Liver (tissue), 9 donors: Measurements from ENCODE around the gene ARHGAP19. TPM values are rescaled to one million over a fixed set of nuclear protein-coding genes. Genes with fewer than 3 reads are reported as not detected.

Experiments used
- DNase-seq: peaks from one replicate; pipeline ENCODE4 v3.0.0-alpha.2; 2017; ENCODE audit warnings: low spot score
- H3K27ac ChIP-seq, 2 donors: one replicate each; pipeline ENCODE4 v1.7.0; 2013; ENCODE audit warnings: inconsistent platforms in 2 of 2, low read length in 2 of 2, control low read depth in 1 of 2, low read depth in 1 of 2, mild to moderate bottlenecking in 1 of 2
- H3K27me3 ChIP-seq, 4 donors: one replicate each; pipeline versions ENCODE4 v1.6.1 to v1.7.0; 2013; ENCODE audit warnings: low read length in 3 of 4, inconsistent platforms in 1 of 4, mild to moderate bottlenecking in 1 of 4, moderate library complexity in 1 of 4; ENCODE audit not compliant: control insufficient read depth in 4 of 4, insufficient read depth in 4 of 4
- H3K36me3 ChIP-seq, 4 donors: one replicate each; pipeline versions ENCODE4 v1.6.1 to v1.7.0; 2013; ENCODE audit warnings: low read length in 3 of 4, mild to moderate bottlenecking in 3 of 4, low read depth in 1 of 4, moderate library complexity in 1 of 4; ENCODE audit not compliant: control insufficient read depth in 4 of 4, insufficient read depth in 3 of 4
- H3K4me1 ChIP-seq, 4 donors: one replicate each; pipeline versions ENCODE4 v1.6.1 to v1.7.0; 2013; ENCODE audit warnings: low read length in 3 of 4, mild to moderate bottlenecking in 3 of 4, moderate library complexity in 1 of 4; ENCODE audit not compliant: control insufficient read depth in 4 of 4, insufficient read depth in 4 of 4
- H3K4me3 ChIP-seq, 3 donors: one replicate each; pipeline versions ENCODE4 v1.6.1 to v1.7.0; 2013; ENCODE audit warnings: low read length in 3 of 3, control low read depth in 1 of 3, low read depth in 1 of 3, mild to moderate bottlenecking in 1 of 3
- H3K9ac ChIP-seq, 2 donors: one replicate each; pipeline ENCODE4 v1.7.0; 2013; ENCODE audit warnings: low read length in 2 of 2, mild to moderate bottlenecking in 2 of 2, moderate library complexity in 2 of 2, control low read depth in 1 of 2, low read depth in 1 of 2
- H3K9me3 ChIP-seq, 4 donors: one replicate each; pipeline versions ENCODE4 v1.6.1 to v1.7.0; 2013; ENCODE audit warnings: low read length in 3 of 4; ENCODE audit not compliant: control insufficient read depth in 4 of 4
- ATF3 ChIP-seq: IDR thresholded peaks from 2 replicates; pipeline ENCODE4 v1.6.1; 2016; ENCODE audit warnings: antibody characterized with exemption
- CTCF ChIP-seq: fragments of 150-350 bp; IDR thresholded peaks from 2 replicates; pipeline ENCODE4 v1.5.1; 2017; ENCODE audit warnings: improper control_type of control experiment, low read depth, low read length; ENCODE audit not compliant: missing input control
- EGR1 ChIP-seq, 2 donors: IDR thresholded peaks; 2 replicates each; pipeline ENCODE4 v1.6.1; 2016 to 2018; ENCODE audit warnings: antibody characterized with exemption in 2 of 2, low read depth in 2 of 2
- FOXA1 ChIP-seq: IDR thresholded peaks from 2 replicates; pipeline ENCODE4 v1.6.1; 2016; ENCODE audit warnings: antibody characterized with exemption
- FOXA2 ChIP-seq: IDR thresholded peaks from 2 replicates; pipeline ENCODE4 v1.6.1; 2016; ENCODE audit warnings: antibody characterized with exemption
- GABPA ChIP-seq, 2 donors: IDR thresholded peaks in 1 of 2; conservative IDR thresholded peaks in 1 of 2; 2 replicates each; pipeline ENCODE4 v1.6.1; 2016; ENCODE audit warnings: antibody characterized with exemption in 2 of 2, mild to moderate bottlenecking in 1 of 2, moderate library complexity in 1 of 2
- HNF4A ChIP-seq, 2 donors: conservative IDR thresholded peaks; 2 replicates each; pipeline ENCODE4 v1.6.1; 2016; ENCODE audit warnings: antibody characterized with exemption in 2 of 2, mild to moderate bottlenecking in 2 of 2
- JUND ChIP-seq, 2 donors: IDR thresholded peaks; 2 replicates each; pipeline ENCODE4 v1.6.1; 2016; ENCODE audit warnings: antibody characterized with exemption in 2 of 2
- MAX ChIP-seq: IDR thresholded peaks from 2 replicates; pipeline ENCODE4 v1.6.1; 2016; ENCODE audit warnings: antibody characterized with exemption
- NR2F2 ChIP-seq: IDR thresholded peaks from 2 replicates; pipeline ENCODE4 v1.6.1; 2016; ENCODE audit warnings: antibody characterized with exemption
- RAD21 ChIP-seq, 2 donors: IDR thresholded peaks; 2 replicates each; pipeline ENCODE4 v1.6.1; 2016; ENCODE audit warnings: antibody characterized with exemption in 2 of 2, mild to moderate bottlenecking in 2 of 2
- REST ChIP-seq: IDR thresholded peaks from 2 replicates; pipeline ENCODE4 v1.6.1; 2016; ENCODE audit warnings: antibody characterized with exemption, mild to moderate bottlenecking
- RXRA ChIP-seq, 2 donors: IDR thresholded peaks; 2 replicates each; pipeline ENCODE4 v1.6.1; 2017 to 2018; ENCODE audit warnings: antibody characterized with exemption in 2 of 2, mild to moderate bottlenecking in 1 of 2
- SP1 ChIP-seq: IDR thresholded peaks from 2 replicates; pipeline ENCODE4 v1.6.1; 2018; ENCODE audit warnings: antibody characterized with exemption, mild to moderate bottlenecking
- TAF1 ChIP-seq: conservative IDR thresholded peaks from 2 replicates; pipeline ENCODE4 v1.6.1; 2016; ENCODE audit warnings: antibody characterized with exemption, mild to moderate bottlenecking
- YY1 ChIP-seq: IDR thresholded peaks from 2 replicates; pipeline ENCODE4 v1.6.1; 2016; ENCODE audit warnings: antibody characterized with exemption, mild to moderate bottlenecking
- ZBTB33 ChIP-seq: IDR thresholded peaks from 2 replicates; pipeline ENCODE4 v1.6.1; 2016; ENCODE audit warnings: antibody characterized with exemption
- WGBS: extraction: QIAGEN DNeasy Blood & Tissue Kit; methylation state at CpG from one replicate; pipeline ENCODE4 v1.1.7; 2013; 5-methylcytosine and 5-hydroxymethylcytosine counted together
- polyA plus RNA-seq, 2 donors: library from polyadenylated mRNA; stranded (reverse) in 1 of 2; unstranded in 1 of 2; fragments of 200-250 nt in 1 of 2; fragments of >200 nt in 1 of 2; fragmentation: Nextera tagmentation in 1 of 2; extraction: Ambion mirVana in 1 of 2; gene quantifications; one replicate each; pipeline versions ENCODE4 v1.2.1 to v1.2.3, GENCODE V29; 2013 to 2015
- total RNA-seq, 2 donors: library from RNA; depleted of rRNA; stranded (reverse); fragments of >200 nt; gene quantifications; one replicate each; pipeline ENCODE4 v1.2.3, GENCODE V29; 2014
- donor health status: healthy.
- donor health status: healthy.
- donor health status: healthy.
- donor health status: healthy.
- donor health status: healthy.

ARHGAP19 gene
- total and polyA plus RNA-seq, 4 donors, result 1.6 to 23.4 (median 3.6) TPM

GRCh38 chr10:97192952-97193435, 99.4 kb downstream of the ARHGAP19 start:
- no peak for TF ChIP-seq RAD21 (IDR thresholded peaks at IDR 0.05)
- TF ChIP-seq CTCF, result no peak
- TF ChIP-seq GABPA (IDR thresholded peaks at IDR 0.05 in 1 of 2, conservative IDR thresholded peaks at IDR 0.05 in 1 of 2), result no peak
- TF ChIP-seq NR2F2, result no peak
- no peak for TF ChIP-seq FOXA1
- TF ChIP-seq JUND (IDR thresholded peaks at IDR 0.05), result no peak
- TF ChIP-seq FOXA2, result no peak
- TF ChIP-seq EGR1 (IDR thresholded peaks at IDR 0.05; ENCODE audit: low read depth in 2 of 2), result no peak
- no peak for TF ChIP-seq TAF1
- no peak for TF ChIP-seq SP1
- no peak for TF ChIP-seq YY1
- TF ChIP-seq ATF3, result no peak
- no peak for TF ChIP-seq HNF4A (conservative IDR thresholded peaks at IDR 0.05)
- no peak for TF ChIP-seq ZBTB33
- TF ChIP-seq REST, result no peak
- TF ChIP-seq RXRA (IDR thresholded peaks at IDR 0.05), result no peak
- no peak for TF ChIP-seq MAX
- DNase-seq, result no peak
- Histone ChIP-seq H3K36me3 (no peaks in the 10 kb centered on the region), H3K9me3 (no peaks in the 10 kb centered on the region), H3K9ac (no peak overlapping the region), H3K4me3 (no peak overlapping the region), H3K27me3 (peaks cover 0 to 6% (median 0%) of the 10 kb centered on the region in 4 donors), H3K27ac (no peak overlapping the region), H3K4me1 (peaks cover 0 to 6% (median 2%) of the 10 kb centered on the region in 4 donors)
- 89% methylated on average over 5 of the region's 5 CpGs for WGBS
